HG02678 (cell line): ENCODE measurements around the gene CFAP46.
"Not testable (repeated sequence)": the region's sequence is repeated elsewhere in the genome, so short reads cannot be mapped to it uniquely, and the experiment has no call there.

Experiments
- ATAC-seq: cut with Tn5 transposase; IDR thresholded peaks from one replicate; pipeline ENCODE4 v1.9.1; 2021; ENCODE audit warnings: mild to moderate bottlenecking, moderate library complexity; ENCODE audit not compliant: unreplicated experiment

Gene CFAP46

GRCh38 chr10:132979491-132980425 lies 37.4 kb upstream of the CFAP46 start:
- no peak for ATAC-seq

- ATAC-seq, result no peak
Measured at GRCh38 chr10:132978542-132978941, 36.2 kb upstream of the CFAP46 start.

DNA sequence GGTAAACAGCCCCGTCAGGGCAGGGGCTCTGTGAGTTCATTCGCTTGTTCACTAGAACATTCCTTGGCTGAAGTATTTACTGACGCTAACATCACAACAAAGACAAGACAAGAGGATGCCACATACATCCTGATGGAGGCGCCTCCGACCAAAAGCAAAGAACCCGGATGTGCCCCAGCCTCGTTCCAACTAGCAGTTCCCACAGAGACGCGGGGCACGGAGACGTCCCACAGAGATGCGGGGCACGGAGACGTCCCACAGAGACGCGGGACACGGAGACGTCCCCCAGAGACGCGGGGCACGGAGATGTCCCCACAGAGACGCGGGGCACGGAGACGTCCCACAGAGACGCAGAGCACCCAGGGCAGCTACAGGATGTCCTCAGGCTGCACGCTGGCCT lies 35.4 kb upstream of the CFAP46 start:
- ATAC-seq, result no peak

- no peak for ATAC-seq
Measured at GRCh38 chr10:132977076-132977475, 34.7 kb upstream of the CFAP46 start.

- ATAC-seq, result no peak
Measured at GRCh38 chr10:132975831-132976682, 33.7 kb upstream of the CFAP46 start.

DNA sequence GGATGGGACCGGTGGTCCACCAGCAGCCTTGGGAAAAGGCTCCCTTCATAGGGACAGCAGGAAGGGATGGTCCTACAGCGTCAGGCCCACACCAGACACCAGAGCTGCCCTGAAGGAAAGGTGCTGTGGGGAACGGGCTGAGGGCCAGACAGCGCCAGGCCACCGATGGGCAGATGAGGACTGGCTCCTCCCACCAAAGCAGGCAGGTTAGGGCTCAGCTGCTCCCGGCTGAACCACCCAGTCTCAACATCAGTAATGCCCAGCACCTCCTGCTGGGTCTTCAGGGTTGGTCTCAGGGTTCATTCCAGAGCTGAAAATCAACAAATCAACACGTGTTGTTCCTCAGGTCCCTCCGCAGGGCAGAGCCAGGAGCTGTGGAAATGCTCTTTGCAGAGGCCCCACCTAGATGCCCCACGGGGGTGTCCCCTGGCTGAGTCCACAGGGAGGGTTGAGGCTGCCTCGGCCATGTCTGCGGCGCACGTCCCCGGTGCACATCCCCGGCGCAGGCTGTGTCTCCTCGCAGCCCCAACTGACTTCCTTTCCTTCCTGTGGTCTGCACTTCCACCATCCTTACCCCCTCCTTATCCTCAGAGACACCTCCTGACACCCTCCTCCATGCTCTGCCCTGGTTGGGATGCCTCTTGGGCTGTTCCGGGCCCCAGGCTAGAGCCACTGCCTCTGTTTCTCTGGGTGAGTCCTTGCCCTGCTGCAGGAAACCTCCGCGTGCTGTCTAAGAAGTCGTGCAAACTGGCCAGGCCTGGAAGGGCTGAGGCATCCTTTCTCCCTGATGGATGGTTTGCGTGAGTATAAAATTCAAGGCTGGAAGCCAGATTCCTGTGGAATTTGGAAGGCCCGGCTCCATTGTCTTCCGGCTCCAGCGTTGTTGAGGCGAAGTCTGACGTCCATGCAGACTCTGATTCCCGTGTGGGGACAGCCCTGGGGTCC lies 32.8 kb upstream of the CFAP46 start:
- ATAC-seq, result no peak

GRCh38 chr10:132974249-132974796 lies 32.0 kb upstream of the CFAP46 start:
- no peak for ATAC-seq

DNA sequence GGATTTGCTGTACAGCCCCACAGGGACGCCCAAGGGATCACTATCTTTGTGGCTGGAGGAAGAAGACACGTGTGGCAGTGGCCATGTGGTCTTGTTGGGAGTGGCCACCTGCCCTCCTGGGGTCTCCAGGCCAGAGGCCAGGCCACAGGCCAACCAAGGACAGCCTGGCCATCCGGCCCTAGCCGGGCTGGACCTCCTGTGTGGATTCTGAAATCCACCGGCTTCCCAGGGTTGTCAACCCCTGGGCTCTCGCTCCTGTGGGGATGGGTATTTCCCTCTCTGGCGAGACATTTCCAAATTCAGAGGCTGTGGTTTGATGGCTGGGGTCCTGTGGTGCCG lies 31.5 kb upstream of the CFAP46 start:
- no peak for ATAC-seq

DNA sequence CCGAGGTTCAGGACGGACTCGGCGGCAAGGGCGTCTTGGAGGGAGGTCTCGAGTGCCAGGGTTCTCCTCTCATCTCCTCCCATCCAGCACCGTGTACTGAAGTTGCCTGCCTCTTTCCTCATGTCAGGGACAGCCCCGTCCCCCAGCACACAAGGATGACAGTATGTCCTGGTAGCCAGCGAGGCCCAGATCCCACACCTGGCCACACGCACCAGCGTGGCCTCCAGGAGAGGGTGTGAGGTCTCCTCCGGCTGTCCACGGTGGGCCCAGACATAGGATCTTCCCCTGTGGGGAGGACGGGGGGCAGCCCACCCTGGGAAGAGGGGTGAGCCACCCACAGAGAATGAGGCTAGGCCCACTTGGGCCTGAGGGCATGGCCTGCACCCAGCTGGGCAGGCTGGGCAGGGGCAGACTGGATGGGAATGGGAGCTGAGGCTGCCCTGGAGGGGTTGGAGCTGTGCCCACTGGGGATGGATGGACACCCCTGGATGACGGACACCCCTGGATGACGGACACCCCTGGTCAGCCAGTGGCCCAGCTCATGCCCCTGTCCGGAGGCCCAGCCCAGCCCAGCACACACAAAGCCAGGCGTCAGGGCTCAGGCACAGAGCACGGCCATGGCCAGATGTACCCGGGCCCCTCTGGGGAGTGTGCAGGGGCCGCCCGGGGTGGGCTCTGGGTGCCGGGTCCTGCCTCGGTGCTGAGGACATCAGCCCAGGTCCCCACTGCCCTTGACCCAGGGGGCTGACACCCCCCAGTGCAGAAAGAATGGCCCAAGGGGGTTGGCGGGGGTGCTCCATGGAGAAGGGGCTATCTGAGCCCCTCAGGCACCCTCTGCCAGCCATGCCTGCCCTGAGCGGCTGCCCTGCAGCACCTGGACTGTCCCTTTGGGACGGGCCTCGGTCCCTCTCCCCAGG lies 30.9 kb upstream of the CFAP46 start:
- no peak for ATAC-seq

DNA sequence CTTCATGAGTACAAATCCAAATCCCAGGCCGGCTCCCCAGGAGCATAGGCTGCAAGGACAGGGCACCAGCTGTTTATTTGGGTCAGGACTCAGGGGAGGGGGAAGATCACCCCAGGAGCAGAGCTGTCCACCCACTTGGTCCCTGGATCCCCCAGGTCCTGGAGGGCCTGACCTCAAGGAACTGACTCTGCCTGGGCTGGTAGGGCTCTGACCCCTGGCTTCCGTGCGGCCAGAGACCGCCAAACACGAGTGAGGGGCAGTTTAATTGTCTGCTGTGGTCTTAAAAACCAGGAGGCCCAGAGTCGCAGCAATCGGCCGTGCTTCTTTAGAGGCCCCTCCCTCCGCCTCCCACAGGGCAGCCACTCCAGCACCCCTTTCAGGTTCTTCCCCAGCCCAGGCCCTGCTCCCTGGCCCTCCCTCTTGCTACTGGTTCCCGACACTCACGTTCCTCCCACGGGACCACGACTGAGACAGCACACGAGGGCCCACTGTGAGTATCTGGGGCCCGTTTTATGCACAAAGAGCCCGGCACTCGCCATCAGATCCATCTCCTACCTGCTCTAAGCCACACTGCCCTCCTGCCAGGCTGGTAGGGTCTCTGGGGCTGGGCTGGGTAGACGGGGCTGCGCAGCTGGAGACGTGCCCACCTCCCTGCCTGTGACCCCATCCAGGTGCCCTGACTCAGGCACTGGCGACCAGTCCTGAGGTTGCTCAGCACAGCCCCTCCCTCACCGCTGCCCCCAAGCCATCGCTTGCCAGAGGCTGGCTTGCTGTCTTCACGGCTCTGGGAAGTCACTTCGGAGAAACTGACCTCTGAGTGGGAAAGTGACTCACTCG lies 30.0 kb upstream of the CFAP46 start:
- ATAC-seq, result no peak

DNA sequence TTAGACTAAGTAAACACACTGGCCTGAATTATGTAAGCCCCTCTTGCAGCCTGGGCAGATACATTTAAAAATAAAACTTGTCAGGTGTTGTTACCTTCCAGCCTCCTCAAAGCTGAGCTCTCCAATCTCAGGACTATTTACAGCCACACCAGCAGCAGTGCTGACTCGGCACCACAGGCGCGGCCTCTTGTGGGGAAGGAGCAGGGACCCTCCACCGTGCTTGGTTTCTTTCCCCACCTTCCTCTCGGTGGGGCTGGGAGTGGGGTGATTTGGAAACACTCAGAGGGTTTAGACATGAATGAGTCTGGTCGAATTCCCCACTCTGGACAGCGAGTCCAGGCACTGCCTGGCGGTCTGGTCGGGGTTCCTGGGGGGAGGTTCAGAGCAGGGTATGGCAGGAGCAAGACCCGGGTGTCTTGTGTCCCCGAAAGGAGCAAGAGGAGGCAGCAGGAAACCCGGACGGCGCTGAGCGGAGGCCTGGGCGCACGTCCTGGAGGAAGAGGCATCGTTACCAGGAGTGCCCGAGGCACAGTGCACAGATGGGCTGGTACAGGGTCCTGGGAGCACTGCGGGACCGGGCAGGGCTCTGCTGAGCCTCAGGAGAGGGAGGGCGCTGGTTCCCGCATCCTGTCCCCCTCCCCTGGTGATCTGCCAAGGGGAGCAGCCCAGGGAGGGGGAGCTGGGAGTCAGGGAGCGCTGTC lies 29.2 kb upstream of the CFAP46 start:
- no peak for ATAC-seq

DNA sequence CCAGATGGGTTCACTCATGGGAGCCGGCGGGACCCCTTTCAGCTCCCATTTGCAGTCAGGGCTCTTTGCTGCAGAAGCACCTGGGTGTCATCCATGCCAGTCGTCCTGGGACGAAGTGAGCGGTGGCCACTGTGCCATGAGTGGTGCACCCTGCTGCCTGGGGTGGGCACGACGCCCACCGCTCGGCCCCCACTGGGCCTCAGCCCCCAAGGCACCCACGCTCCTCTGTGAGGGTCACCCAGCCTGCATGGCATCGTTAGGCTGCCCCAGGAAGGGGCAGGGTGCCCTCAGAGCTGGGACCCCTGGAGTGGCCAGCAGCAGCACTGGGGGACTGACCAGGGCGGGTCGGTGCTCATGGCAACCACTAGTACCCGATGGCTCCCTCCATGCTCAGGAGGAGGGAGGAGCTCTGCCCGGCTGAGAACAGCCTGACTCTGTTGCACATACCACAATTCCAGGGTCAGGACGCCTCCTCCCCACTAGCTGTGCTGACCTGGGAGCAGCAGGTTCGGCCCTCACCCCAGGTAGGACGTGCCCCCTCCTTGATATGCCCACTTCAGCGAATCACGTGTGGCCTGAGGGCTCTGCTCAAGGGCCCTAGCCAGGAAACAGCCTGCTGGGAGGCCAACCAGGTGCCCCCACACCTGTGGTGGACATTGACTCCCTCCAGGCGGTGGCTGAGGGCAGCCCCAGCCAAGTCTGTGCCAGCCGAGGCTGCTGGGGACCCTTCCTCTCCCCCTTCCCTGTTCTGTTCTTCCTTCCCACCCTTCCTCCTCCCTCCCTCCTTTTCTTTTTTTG lies 28.5 kb upstream of the CFAP46 start:
- ATAC-seq, result no peak

- ATAC-seq, result no peak
Measured at GRCh38 chr10:132967540-132967939, 25.2 kb upstream of the CFAP46 start.

DNA sequence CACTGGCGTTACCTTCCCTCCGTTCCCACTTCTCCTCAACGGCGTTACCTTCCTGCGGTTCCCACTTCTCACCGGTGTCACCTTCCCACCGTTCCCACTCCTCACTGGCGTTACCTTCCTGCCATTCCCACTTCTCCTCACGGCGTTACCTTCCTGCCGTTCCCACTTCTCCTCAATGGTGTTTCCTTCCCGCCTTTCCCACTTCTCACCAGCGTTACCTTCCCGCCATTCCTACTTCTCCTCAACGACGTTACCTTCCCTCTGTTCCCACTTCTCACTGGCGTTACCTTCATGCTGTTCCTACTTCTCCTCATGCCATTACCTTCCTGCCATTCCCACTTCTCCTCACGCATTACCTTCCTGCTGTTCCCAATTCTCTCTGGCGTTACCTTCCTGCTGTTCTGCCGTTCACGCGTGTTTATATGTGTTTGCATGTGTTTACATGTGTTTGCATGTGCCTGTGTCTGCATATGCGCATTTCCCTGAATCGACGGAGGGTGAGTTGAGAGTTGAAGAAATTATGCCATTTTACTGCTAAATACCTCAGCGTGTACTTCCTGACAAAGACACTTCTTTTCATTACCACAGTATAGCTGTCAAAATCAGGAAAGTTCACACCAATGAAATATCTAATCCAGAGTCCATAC lies 23.2 kb upstream of the CFAP46 start:
- no peak for ATAC-seq

- not testable (repeated sequence) for ATAC-seq
Measured at GRCh38 chr10:132964707-132965410, 22.5 kb upstream of the CFAP46 start.

GRCh38 chr10:132964231-132964630 lies 21.9 kb upstream of the CFAP46 start:
- ATAC-seq, result no peak
